ENCODE measurements around the gene WDTC1.
A peak's percentile ranks its signal among the peaks of the same experiment; 100 is the strongest.

The WDTC1 gene

GRCh38 chr1:27349784-27350662 is 115.6 kb downstream of the WDTC1 start:
- DNase-seq (ENCODE audit: low read depth) = no peak
- no peak for TF ChIP-seq CTCF (conservative IDR thresholded peaks at IDR 0.05; ENCODE audit: low read depth, low read length)
- H3K4me3 ChIP-seq (ENCODE audit: low read length) = peak overlapping the region; percentile 41

GRCh38 chr1:27350663-27351540 is 116.5 kb downstream of the WDTC1 start:
- H3K4me3 ChIP-seq (ENCODE audit: low read length) = peak overlapping the region; percentile 23
- TF ChIP-seq CTCF (conservative IDR thresholded peaks at IDR 0.05; ENCODE audit: low read depth, low read length) = peak; percentile 28
- no peak for DNase-seq (ENCODE audit: low read depth)

GRCh38 chr1:27351541-27352107 is 117.2 kb downstream of the WDTC1 start:
- no peak for DNase-seq (ENCODE audit: low read depth)
- TF ChIP-seq CTCF (conservative IDR thresholded peaks at IDR 0.05; ENCODE audit: low read depth, low read length) = no peak
- H3K4me3 ChIP-seq (ENCODE audit: low read length) = peak overlapping the region; percentile 23

GRCh38 chr1:27353166-27353565 is 118.7 kb downstream of the WDTC1 start:
- TF ChIP-seq CTCF (conservative IDR thresholded peaks at IDR 0.05; ENCODE audit: low read depth, low read length) = no peak
- no peak overlapping the region for H3K4me3 ChIP-seq (ENCODE audit: low read length)
- no peak for DNase-seq (ENCODE audit: low read depth)

- TF ChIP-seq CTCF (conservative IDR thresholded peaks at IDR 0.05; ENCODE audit: low read depth, low read length) = no peak
- no peak for DNase-seq (ENCODE audit: low read depth)
Measured at GRCh38 chr1:27353629-27354028, 119.2 kb downstream of the WDTC1 start.

GRCh38 chr1:27355683-27356082 is 121.3 kb downstream of the WDTC1 start:
- DNase-seq (ENCODE audit: low read depth) = no peak
- no peak for TF ChIP-seq CTCF (conservative IDR thresholded peaks at IDR 0.05; ENCODE audit: low read depth, low read length)
- H3K4me3 ChIP-seq (ENCODE audit: low read length) = no peak overlapping the region

More at GRCh38 chr1:27353629-27354028, 119.2 kb downstream of the WDTC1 start:
- no peak overlapping the region for H3K4me3 ChIP-seq (ENCODE audit: low read length)

All from retinal pigment epithelial cell (primary cell).